ENCODE measurements around the gene PSAT1. TPM values are rescaled to one million over a fixed set of nuclear protein-coding genes. Genes with fewer than 3 reads are reported as not detected.

Gene PSAT1
- total and polyA plus RNA-seq, 2 experiments from 2014 or later: 120 to 149 TPM

DNA sequence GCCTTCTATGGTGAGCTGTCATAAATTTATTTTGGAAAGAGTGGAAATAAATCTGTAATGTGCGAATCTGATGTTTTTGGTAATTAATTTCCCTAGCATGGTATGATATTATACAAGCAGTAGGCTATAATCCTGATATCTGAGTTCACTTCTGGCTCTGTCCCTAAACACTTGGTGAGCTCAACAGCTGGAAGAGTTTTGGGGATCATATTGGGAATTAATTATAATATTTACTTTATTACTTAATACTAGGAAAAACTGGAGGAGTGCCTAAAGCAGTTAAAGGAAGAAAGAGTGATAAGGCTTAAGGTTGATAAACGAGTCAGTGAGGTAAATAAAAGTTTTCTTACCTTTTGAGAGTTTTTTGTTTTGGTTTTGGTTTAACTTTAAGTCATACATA, 34.3 kb upstream of the PSAT1 start:
- H3K4me3 ChIP-seq: no peak overlapping the region
- no peak overlapping the region for H2AFZ ChIP-seq
- no peak for DNase-seq (ENCODE audit: low spot score)
- no peak for TF ChIP-seq EZH2 (IDR thresholded peaks at IDR 0.05; ENCODE audit: borderline replicate concordance)
- TF ChIP-seq, protein P1, sequence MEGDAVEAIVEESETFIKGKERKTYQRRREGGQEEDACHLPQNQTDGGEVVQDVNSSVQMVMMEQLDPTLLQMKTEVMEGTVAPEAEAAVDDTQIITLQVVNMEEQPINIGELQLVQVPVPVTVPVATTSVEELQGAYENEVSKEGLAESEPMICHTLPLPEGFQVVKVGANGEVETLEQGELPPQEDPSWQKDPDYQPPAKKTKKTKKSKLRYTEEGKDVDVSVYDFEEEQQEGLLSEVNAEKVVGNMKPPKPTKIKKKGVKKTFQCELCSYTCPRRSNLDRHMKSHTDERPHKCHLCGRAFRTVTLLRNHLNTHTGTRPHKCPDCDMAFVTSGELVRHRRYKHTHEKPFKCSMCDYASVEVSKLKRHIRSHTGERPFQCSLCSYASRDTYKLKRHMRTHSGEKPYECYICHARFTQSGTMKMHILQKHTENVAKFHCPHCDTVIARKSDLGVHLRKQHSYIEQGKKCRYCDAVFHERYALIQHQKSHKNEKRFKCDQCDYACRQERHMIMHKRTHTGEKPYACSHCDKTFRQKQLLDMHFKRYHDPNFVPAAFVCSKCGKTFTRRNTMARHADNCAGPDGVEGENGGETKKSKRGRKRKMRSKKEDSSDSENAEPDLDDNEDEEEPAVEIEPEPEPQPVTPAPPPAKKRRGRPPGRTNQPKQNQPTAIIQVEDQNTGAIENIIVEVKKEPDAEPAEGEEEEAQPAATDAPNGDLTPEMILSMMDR (IDR thresholded peaks at IDR 0.05; ENCODE audit: poor library complexity): no peak
- TF ChIP-seq EZH2phosphoT487 (IDR thresholded peaks at IDR 0.05; ENCODE audit: low read depth, severe bottlenecking, unreplicated experiment): no peak
- no peak overlapping the region for H3K4me2 ChIP-seq
- no peaks in the 10 kb centered on the region for H3K27me3 ChIP-seq
- no peaks in the 10 kb centered on the region for H3K4me1 ChIP-seq (ENCODE audit: insufficient read depth)
- H3K9me3 ChIP-seq (ENCODE audit: low read depth): no peaks in the 10 kb centered on the region
- no peak overlapping the region for H3K27ac ChIP-seq
- no peaks in the 10 kb centered on the region for H3K9me2 ChIP-seq (replicated peaks; ENCODE audit: insufficient read depth)
- H3K79me2 ChIP-seq: no peaks in the 10 kb centered on the region
- H3K36me3 ChIP-seq (replicated peaks; ENCODE audit: insufficient read depth, low read depth): no peaks in the 10 kb centered on the region
- WGBS (ENCODE audit: low lambda C conversion rate, missing lambda C conversion rate): 90% methylated on average over 2 of the region's 2 CpGs
- no peaks in the 10 kb centered on the region for H4K20me1 ChIP-seq (ENCODE audit: insufficient read depth, poor library complexity, severe bottlenecking)

DNA sequence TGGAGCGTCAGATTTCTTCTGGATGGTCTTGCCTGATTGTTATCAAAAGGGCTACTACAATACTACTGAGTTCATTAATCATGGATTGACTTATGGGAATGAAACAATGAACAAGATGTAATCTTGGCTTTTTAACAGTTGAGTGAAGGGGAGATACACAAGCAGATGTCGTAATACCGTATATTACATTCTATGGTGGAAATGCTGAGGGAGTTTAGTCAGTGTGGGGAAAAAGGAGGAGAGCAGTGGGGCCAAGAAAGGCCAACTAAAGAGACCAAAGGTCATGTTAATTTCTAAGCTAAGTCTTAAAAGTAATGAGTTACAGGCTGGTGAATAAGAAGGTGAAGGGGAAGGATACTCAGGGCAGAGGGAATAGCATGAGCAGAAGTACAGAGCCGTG, 29.0 kb upstream of the PSAT1 start:
- H3K4me3 ChIP-seq: no peak overlapping the region
- no peak overlapping the region for H3K4me2 ChIP-seq
- H3K79me2 ChIP-seq: no peaks in the 10 kb centered on the region
- H3K9me2 ChIP-seq (replicated peaks; ENCODE audit: insufficient read depth): no peaks in the 10 kb centered on the region
- no peaks in the 10 kb centered on the region for H3K4me1 ChIP-seq (ENCODE audit: insufficient read depth)
- no peak for TF ChIP-seq EZH2 (IDR thresholded peaks at IDR 0.05; ENCODE audit: borderline replicate concordance)
- no peak for TF ChIP-seq EZH2phosphoT487 (IDR thresholded peaks at IDR 0.05; ENCODE audit: low read depth, severe bottlenecking, unreplicated experiment)
- TF ChIP-seq, protein P1 (IDR thresholded peaks at IDR 0.05; ENCODE audit: poor library complexity): no peak
- 90% methylated on average over 4 of the region's 4 CpGs for WGBS (ENCODE audit: low lambda C conversion rate, missing lambda C conversion rate)
- no peaks in the 10 kb centered on the region for H3K9me3 ChIP-seq (ENCODE audit: low read depth)
- H2AFZ ChIP-seq: no peak overlapping the region
- no peak for DNase-seq (ENCODE audit: low spot score)
- no peaks in the 10 kb centered on the region for H3K36me3 ChIP-seq (replicated peaks; ENCODE audit: insufficient read depth, low read depth)
- H4K20me1 ChIP-seq (ENCODE audit: insufficient read depth, poor library complexity, severe bottlenecking): no peaks in the 10 kb centered on the region
- H3K27me3 ChIP-seq: no peaks in the 10 kb centered on the region
- no peak overlapping the region for H3K27ac ChIP-seq

DNA sequence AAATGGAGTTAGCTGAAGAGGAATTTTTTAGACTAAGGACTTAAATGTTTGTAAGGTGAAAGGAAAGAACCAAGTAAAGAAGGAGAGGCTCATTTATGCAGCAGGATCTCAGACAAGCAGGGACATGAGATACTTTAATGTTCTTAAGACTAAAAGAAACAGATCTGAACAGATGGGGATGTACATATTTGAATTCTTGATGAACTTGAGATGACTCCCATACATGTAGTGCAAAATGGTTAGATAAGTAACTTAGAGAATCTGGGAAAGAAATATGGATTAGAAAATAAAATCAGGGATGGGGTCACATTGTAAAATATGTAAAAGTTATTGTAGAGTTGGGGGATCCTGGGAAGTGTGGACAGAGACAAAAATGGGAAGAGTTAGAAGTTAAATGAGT, 27.1 kb upstream of the PSAT1 start:
- Histone ChIP-seq H3K9me2 (replicated peaks; ENCODE audit: insufficient read depth) (no peaks in the 10 kb centered on the region), H4K20me1 (ENCODE audit: insufficient read depth, poor library complexity, severe bottlenecking) (no peaks in the 10 kb centered on the region), H3K27me3 (no peaks in the 10 kb centered on the region), H3K27ac (no peak overlapping the region), H3K79me2 (no peaks in the 10 kb centered on the region), H3K4me2 (no peak overlapping the region), H3K9me3 (ENCODE audit: low read depth) (no peaks in the 10 kb centered on the region), H3K4me1 (ENCODE audit: insufficient read depth) (no peaks in the 10 kb centered on the region), H3K4me3 (no peak overlapping the region), H2AFZ (no peak overlapping the region), H3K36me3 (replicated peaks; ENCODE audit: insufficient read depth, low read depth) (no peaks in the 10 kb centered on the region)
- TF ChIP-seq, protein P1 (IDR thresholded peaks at IDR 0.05; ENCODE audit: poor library complexity): no peak
- TF ChIP-seq EZH2 (IDR thresholded peaks at IDR 0.05; ENCODE audit: borderline replicate concordance) (no peak), EZH2phosphoT487 (IDR thresholded peaks at IDR 0.05; ENCODE audit: low read depth, severe bottlenecking, unreplicated experiment) (no peak)
- DNase-seq (ENCODE audit: low spot score): no peak

DNA sequence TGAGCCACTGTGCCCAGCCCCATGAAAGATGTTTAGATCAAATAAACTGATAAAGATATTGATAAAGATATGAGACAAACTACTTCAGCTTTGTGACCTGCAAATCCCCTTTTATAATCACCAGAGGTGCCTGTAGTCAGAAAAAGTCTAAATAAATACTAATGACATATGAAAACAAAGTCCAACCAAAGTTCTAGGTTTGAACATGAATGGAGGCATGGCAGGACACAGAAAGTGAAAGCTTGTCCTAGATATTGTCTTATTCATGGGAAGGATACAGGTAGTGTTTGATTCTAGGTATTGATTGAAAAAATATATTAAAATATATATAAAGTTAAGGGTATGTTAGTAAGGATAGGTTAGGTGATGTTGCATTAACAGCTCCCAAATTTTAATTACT, 24.6 kb upstream of the PSAT1 start:
- H2AFZ ChIP-seq: no peak overlapping the region
- H3K79me2 ChIP-seq: no peaks in the 10 kb centered on the region
- H3K4me3 ChIP-seq: no peak overlapping the region
- no peaks in the 10 kb centered on the region for H3K4me1 ChIP-seq (ENCODE audit: insufficient read depth)
- H3K4me2 ChIP-seq: no peak overlapping the region
- DNase-seq (ENCODE audit: low spot score): no peak
- H3K27me3 ChIP-seq: no peaks in the 10 kb centered on the region
- no peaks in the 10 kb centered on the region for H3K36me3 ChIP-seq (replicated peaks; ENCODE audit: insufficient read depth, low read depth)
- no peaks in the 10 kb centered on the region for H3K9me3 ChIP-seq (ENCODE audit: low read depth)
- H4K20me1 ChIP-seq (ENCODE audit: insufficient read depth, poor library complexity, severe bottlenecking): no peaks in the 10 kb centered on the region
- H3K9me2 ChIP-seq (replicated peaks; ENCODE audit: insufficient read depth): no peaks in the 10 kb centered on the region
- TF ChIP-seq EZH2phosphoT487 (IDR thresholded peaks at IDR 0.05; ENCODE audit: low read depth, severe bottlenecking, unreplicated experiment) (no peak), EZH2 (IDR thresholded peaks at IDR 0.05; ENCODE audit: borderline replicate concordance) (no peak)
- TF ChIP-seq, protein P1 (IDR thresholded peaks at IDR 0.05; ENCODE audit: poor library complexity): no peak
- no peak overlapping the region for H3K27ac ChIP-seq

Measured in hepatocyte (in vitro differentiated cells).